NCI-H2171 (cell line): Measurements from ENCODE around the gene CDH19.
"Not testable (repeated sequence)": the region's sequence is repeated elsewhere in the genome, so short reads cannot be mapped to it uniquely, and the experiment has no call there.

Source experiments
- DNase-seq: peaks from one replicate; lab custom pipeline; 2025; lab: John Stamatoyannopoulos, UW

Gene CDH19

GRCh38 chr18:66566616-66567015 is 37.3 kb downstream of the CDH19 start:
- no peak for DNase-seq

- no peak for DNase-seq
These were observed 39.7 kb downstream of the CDH19 start for GRCh38 chr18:66564236-66564635.

DNA sequence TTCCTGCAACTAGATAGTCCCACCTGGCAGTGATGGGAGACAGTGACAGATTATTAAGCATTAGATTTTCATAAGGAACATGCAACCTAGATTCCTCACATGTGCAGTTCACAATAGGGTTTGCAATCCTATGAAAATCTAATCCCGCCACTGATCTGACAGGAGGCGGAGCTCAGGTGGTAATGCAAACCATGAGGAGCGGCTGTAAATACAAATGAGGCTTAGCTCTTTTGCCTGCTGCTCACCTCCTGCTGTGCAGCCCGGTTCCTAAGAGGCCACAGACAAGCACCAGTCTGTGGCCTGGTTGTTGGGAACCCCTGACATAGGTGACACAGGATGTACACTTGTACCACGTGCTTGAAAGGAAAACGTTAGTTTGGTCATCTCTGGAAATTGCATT is 41.6 kb downstream of the CDH19 start:
- no peak for DNase-seq

DNA sequence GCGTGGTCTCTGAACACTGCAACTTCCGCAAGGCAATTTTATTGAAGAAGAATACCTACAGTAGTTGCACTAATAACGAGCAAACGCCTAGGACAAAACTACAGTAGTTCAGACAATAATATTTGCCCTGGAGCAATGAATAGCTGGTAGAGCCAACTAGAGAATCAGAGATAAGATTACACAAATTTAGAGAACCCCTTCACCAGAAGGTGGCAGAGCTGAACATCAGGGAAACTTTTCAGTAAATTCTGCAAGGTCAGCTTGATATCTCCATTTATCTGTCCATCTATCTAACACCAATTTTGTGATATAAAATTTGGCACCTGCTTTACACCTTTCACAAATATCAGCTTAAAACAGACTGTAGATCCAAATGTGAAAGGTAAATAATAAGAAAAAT is 43.8 kb downstream of the CDH19 start:
- DNase-seq = no peak

- DNase-seq = no peak
These were observed 45.1 kb downstream of the CDH19 start for GRCh38 chr18:66558773-66559172.

DNA sequence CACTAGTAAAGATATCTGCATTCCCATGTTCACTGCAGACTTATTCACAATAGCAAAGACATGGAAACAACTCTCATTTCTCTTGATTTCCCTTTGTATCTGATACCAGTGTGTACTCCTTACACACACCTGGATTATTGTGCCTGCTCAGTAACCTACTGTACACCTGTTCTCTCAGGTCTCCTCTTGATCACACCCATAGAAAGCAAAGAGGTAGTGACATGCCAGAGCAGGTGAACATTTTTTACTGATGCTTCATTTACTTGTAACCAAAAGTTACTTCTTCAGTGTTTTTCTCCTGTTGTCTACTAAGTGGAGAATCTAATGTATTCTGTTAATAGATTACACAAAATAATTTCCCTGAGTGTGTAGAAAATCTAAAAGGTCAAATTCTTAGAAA is 46.8 kb downstream of the CDH19 start:
- no peak for DNase-seq

GRCh38 chr18:66555585-66555984 is 48.3 kb downstream of the CDH19 start:
- DNase-seq = no peak

DNA sequence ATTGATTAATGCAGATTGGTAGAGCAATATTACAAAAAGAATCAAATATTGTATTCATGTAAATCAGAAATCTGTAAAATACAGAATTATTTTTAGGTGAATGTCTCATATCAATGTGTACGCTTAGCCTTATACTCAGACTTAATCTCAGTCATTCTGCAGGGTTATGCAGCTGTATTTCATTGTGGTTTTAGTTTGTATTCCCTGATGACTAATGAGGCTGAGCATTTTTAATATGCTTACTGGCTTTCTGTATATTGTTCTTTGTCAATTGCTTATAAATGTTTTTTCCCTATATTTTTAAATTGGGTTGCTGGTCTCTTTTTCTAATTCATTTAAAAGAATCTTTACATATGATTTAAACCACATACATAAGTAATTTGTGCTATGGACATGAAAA is 50.1 kb downstream of the CDH19 start:
- DNase-seq = no peak

- no peak for DNase-seq
These were observed 53.5 kb downstream of the CDH19 start for GRCh38 chr18:66550366-66550765.

- DNase-seq = no peak
These were observed 55.1 kb downstream of the CDH19 start for GRCh38 chr18:66548747-66549146.

- peak; percentile 48 for DNase-seq
These were observed 69.8 kb downstream of the CDH19 start for GRCh38 chr18:66534110-66534509.

- DNase-seq = no peak
These were observed 70.2 kb downstream of the CDH19 start for GRCh38 chr18:66533693-66534092.

DNA sequence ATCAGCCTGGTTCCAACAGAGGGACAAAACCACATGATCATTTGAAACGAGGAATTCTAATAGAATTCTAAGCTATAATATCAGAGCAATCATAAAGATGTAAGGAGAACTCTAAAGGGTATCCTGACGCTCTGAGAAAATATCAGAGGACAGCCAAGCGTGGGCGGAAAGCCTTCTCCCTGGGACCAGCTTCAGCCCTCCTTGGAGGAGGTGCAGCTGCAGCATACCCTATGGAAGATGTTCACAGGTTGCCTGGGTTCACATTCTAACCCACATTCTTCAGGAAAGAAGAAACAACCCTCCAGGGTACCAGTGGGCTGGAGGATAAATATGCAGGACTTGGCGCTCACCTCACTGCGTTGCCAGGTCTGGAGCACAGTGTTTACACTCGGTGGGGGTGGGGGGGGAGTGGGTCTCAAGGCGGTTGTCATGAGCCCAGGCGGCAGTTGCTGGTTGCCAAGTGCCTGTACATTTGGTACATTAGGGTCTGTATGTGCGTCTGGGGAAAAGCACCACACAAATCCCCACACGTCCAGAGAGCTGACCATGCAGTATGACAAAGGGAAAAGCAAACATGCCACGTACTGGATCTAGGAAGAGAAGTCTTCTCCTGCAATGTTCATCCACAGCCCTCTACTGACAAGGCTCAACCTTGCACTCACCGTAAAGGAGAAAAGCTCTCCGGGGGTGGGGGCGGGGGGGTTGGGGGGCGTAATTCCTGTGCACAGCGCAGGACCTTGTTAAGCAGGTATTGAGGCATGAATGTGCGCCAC is 80.5 kb downstream of the CDH19 start:
- no peak for DNase-seq

- DNase-seq = no peak
These were observed 89.9 kb downstream of the CDH19 start for GRCh38 chr18:66513996-66514395.

DNA sequence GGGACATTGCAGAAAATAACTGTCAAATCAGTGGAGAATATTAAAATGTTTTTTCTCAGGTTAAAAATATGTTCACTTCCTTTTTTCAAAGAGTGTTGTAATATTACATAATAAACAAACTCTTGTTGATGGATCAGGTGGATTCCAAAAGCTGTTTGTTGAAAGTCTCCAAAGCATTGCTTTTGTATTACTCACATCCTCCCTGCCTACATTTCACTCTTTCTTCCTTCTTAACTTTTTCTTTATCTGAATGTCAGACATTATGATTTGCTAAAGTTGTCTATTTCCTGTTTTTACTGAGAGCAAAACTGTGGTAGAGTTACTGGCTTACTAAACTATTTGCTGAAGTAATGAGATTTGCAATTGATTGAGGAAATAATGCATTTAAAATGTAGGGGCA is 92.1 kb downstream of the CDH19 start:
- no peak for DNase-seq

DNA sequence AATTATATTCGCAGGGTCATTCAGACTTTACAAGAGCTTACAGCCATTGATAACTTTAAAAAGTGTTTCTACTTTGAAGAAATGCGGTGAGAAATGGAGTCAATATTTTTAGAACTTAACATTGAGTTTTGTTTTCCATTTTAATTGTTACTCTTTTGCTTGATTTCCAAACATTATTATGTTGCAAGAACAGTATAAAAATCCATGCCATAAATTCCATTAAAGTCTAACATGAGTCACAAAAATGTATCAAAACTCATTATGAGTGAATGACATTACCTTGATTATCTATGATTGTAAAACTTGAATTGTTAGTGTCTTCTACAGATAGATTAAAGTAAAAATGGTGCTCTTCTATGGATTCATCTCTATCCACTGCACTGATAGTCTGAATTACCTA is 92.6 kb downstream of the CDH19 start:
- no peak for DNase-seq

- DNase-seq = no peak
These were observed 93.4 kb downstream of the CDH19 start for GRCh38 chr18:66510357-66511045.

- no peak for DNase-seq
These were observed 95.0 kb downstream of the CDH19 start for GRCh38 chr18:66508937-66509336.

DNA sequence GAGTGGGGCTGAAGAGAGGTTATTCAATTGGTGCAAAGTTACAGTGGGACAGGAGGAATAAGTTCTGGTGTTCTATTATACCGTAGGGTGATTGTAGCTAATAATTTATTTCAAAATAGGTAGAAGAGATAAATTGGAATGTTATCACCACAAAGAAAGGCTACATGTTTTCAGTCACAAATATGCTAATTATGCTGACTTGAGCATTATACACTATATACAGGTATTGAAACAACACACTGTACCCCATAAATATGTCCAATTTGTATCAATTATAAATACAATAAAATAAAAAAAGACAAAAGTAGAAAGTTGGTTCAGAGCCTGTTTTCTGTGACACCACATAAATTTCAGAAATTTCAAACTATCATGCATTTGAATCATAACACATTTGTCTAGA is 97.7 kb downstream of the CDH19 start:
- DNase-seq = no peak

- no peak for DNase-seq
These were observed 106.5 kb downstream of the CDH19 start for GRCh38 chr18:66497351-66497750.

DNA sequence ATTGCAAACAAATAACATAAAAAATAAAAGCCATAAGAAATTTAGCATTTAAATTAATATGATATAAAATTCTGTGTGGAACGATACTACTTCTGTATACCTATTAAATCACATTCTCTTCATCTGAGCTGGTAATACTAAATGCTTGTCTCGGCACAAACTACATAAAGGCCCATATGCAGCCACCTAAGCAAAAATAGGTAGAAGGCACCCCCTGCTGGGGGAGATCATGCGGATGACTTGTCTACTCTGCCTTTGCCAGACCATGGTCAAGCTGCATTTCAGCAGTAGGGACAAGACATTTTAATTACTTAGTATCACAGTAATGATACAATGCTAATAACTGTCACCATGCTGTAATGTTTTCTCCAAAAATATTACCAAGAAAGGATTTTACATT is 108.0 kb downstream of the CDH19 start:
- peak; percentile 61 for DNase-seq

GRCh38 chr18:66473882-66474281 is 130.0 kb downstream of the CDH19 start:
- no peak for DNase-seq

- DNase-seq = not testable (repeated sequence)
These were observed 137.7 kb downstream of the CDH19 start for GRCh38 chr18:66466184-66466583.

DNA sequence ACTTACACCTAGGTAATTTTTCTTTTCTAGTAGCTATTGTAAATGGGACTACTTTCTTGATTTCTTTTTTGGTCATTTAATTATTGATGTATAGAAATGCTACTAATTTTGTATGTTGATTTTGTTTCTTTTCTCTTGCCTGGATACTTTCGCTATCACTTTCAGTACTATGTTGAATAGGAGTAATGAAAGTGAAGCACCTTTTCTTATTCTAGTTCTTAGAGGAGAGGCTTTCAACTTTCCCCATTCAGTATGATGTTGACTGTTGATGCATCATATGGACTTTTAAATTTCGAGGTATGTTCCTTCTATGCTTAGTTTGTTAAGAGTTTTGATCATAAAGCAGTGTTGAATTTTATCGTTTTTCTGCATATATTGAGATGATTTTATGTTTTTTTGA is 142.5 kb downstream of the CDH19 start:
- no peak for DNase-seq
